GM20431 (cell line): Measurements from ENCODE around the gene ATP13A4.
"Not testable (repeated sequence)": the region's sequence is repeated elsewhere in the genome, so short reads cannot be mapped to it uniquely, and the experiment has no call there.

ENCODE experiments used
- in situ Hi-C: fragments of 300-500 bp; cut with MseI, MboI; formaldehyde crosslinking; loops from one replicate; pipeline ENCODE4 v1.15.0; 2020; ENCODE audit warnings: low sequenced_read_pairs; ENCODE audit not compliant: unreplicated experiment

ATP13A4 gene

GRCh38 chr3:193564012-193564411 is 9.3 kb upstream of the ATP13A4 start:
- in situ Hi-C loops = loop anchor here (25.0 kb wide), 2 partner anchors 777 to 1002 kb away; no protein-coding TSS in a partner anchor

- in situ Hi-C loops = loop anchor here (25.0 kb wide), 2 partner anchors 776 to 1001 kb away; no protein-coding TSS in a partner anchor
Observed at GRCh38 chr3:193563426-193563825, 8.7 kb upstream of the ATP13A4 start.

GRCh38 chr3:193560870-193561269 is 6.2 kb upstream of the ATP13A4 start:
- in situ Hi-C loops = loop anchor here (25.0 kb wide), 2 partner anchors 774 to 999 kb away; no protein-coding TSS in a partner anchor

GRCh38 chr3:193560091-193560490 is 5.4 kb upstream of the ATP13A4 start:
- in situ Hi-C loops = loop anchor here (25.0 kb wide), 2 partner anchors 773 to 998 kb away; no protein-coding TSS in a partner anchor

- in situ Hi-C loops = loop anchor here (25.0 kb wide), 2 partner anchors 772 to 997 kb away; no protein-coding TSS in a partner anchor
Observed at GRCh38 chr3:193559100-193559499, 4.4 kb upstream of the ATP13A4 start.

- in situ Hi-C loops = loop anchor here (25.0 kb wide), 2 partner anchors 770 to 995 kb away; no protein-coding TSS in a partner anchor
Observed at GRCh38 chr3:193556841-193557240, 2.1 kb upstream of the ATP13A4 start.

- in situ Hi-C loops = loop anchor here (25.0 kb wide), 2 partner anchors 766 to 991 kb away; no protein-coding TSS in a partner anchor
Observed at GRCh38 chr3:193553586-193553985, 1.1 kb downstream of the ATP13A4 start.

- in situ Hi-C loops = loop anchor here (25.0 kb wide), 2 partner anchors 766 to 991 kb away; no protein-coding TSS in a partner anchor
Observed at GRCh38 chr3:193552923-193553322, 1.8 kb downstream of the ATP13A4 start.

GRCh38 chr3:193548406-193548805 is 6.3 kb downstream of the ATP13A4 start:
- in situ Hi-C loops = no loop called here

- in situ Hi-C loops = no loop called here
Observed at GRCh38 chr3:193546129-193546528, 8.6 kb downstream of the ATP13A4 start.

- in situ Hi-C loops = no loop called here
Observed at GRCh38 chr3:193545304-193545703, 9.4 kb downstream of the ATP13A4 start.

- in situ Hi-C loops = no loop called here
Observed at GRCh38 chr3:193544289-193544688, 10.4 kb downstream of the ATP13A4 start.

GRCh38 chr3:193530231-193531165 is 24.2 kb downstream of the ATP13A4 start:
- in situ Hi-C loops = no loop called here

- in situ Hi-C loops = not testable (repeated sequence)
Observed at GRCh38 chr3:193526085-193526484, 28.6 kb downstream of the ATP13A4 start.

GRCh38 chr3:193522473-193522872 is 32.2 kb downstream of the ATP13A4 start:
- in situ Hi-C loops = no loop called here

- in situ Hi-C loops = no loop called here
Observed at GRCh38 chr3:193520738-193521137, 34.0 kb downstream of the ATP13A4 start.

GRCh38 chr3:193515966-193516365 is 38.7 kb downstream of the ATP13A4 start:
- in situ Hi-C loops = no loop called here

- in situ Hi-C loops = no loop called here
Observed at GRCh38 chr3:193510154-193510553, 44.5 kb downstream of the ATP13A4 start.

- in situ Hi-C loops = no loop called here
Observed at GRCh38 chr3:193509103-193509965, 45.4 kb downstream of the ATP13A4 start.

- in situ Hi-C loops = no loop called here
Observed at GRCh38 chr3:193508108-193508507, 46.6 kb downstream of the ATP13A4 start.
